PFSK-1 (cell line): Measurements from ENCODE around the gene PPARGC1A.

Experiments
- FOXP2 ChIP-seq: optimal IDR thresholded peaks from 2 replicates; pipeline ENCODE3; 2011; ENCODE audit warnings: borderline replicate concordance, control low read depth, inconsistent platforms; ENCODE audit not compliant: insufficient read depth; ENCODE audit errors: extremely low read length, extremely low read depth
- POLR2AphosphoS5 ChIP-seq: IDR thresholded peaks from 2 replicates; pipeline ENCODE4 v1.6.1; 2012; ENCODE audit warnings: low read depth, mild to moderate bottlenecking, control low read depth, low read length, moderate library complexity
- REST ChIP-seq, 2 experiments: IDR thresholded peaks; 2 replicates each; pipeline versions ENCODE4 v1.6.1 to v1.8.0; 2011 to 2012; ENCODE audit warnings: low read depth in 2 of 2, low read length in 2 of 2, control low read depth in 1 of 2, inconsistent platforms in 1 of 2, mild to moderate bottlenecking in 1 of 2, moderate library complexity in 1 of 2; ENCODE audit not compliant: insufficient read depth in 1 of 2
- SIN3A ChIP-seq: IDR thresholded peaks from 2 replicates; pipeline ENCODE4 v1.6.1; 2012; ENCODE audit warnings: mild to moderate bottlenecking, low read length, moderate library complexity, borderline replicate concordance; ENCODE audit not compliant: insufficient read depth
- TAF1 ChIP-seq: IDR thresholded peaks from 2 replicates; pipeline ENCODE4 v1.6.1; 2012; ENCODE audit warnings: low read length, control low read depth, borderline replicate concordance; ENCODE audit not compliant: insufficient read depth

The PPARGC1A gene

GRCh38 chr4:23897564-23898109 is 7.8 kb upstream of the PPARGC1A start:
- TF ChIP-seq POLR2AphosphoS5 = no peak
- no peak for TF ChIP-seq REST (IDR thresholded peaks at IDR 0.05; ENCODE audit: insufficient read depth in 1 of 2, low read depth in 2 of 2, low read length in 2 of 2)
- no peak for TF ChIP-seq SIN3A
- TF ChIP-seq TAF1 = no peak
- TF ChIP-seq FOXP2 = no peak

- TF ChIP-seq POLR2AphosphoS5 = no peak
- no peak for TF ChIP-seq SIN3A
- no peak for TF ChIP-seq REST (IDR thresholded peaks at IDR 0.05; ENCODE audit: insufficient read depth in 1 of 2, low read depth in 2 of 2, low read length in 2 of 2)
- TF ChIP-seq FOXP2 = no peak
- TF ChIP-seq TAF1 = no peak
These were observed 4.2 kb upstream of the PPARGC1A start for GRCh38 chr4:23894021-23894420.

- TF ChIP-seq SIN3A (no peak), TAF1 (no peak), POLR2AphosphoS5 (no peak), REST (IDR thresholded peaks at IDR 0.05; ENCODE audit: insufficient read depth in 1 of 2, low read depth in 2 of 2, low read length in 2 of 2) (no peak), FOXP2 (no peak)
These were observed 1.2 kb upstream of the PPARGC1A start for GRCh38 chr4:23891064-23891421.

- TF ChIP-seq POLR2AphosphoS5 = no peak
- TF ChIP-seq FOXP2 = no peak
- TF ChIP-seq REST (IDR thresholded peaks at IDR 0.05; ENCODE audit: insufficient read depth in 1 of 2, low read depth in 2 of 2, low read length in 2 of 2) = no peak
- TF ChIP-seq SIN3A = no peak
- TF ChIP-seq TAF1 = no peak
These were observed 669 bp upstream of the PPARGC1A start for GRCh38 chr4:23890369-23891063.

- TF ChIP-seq TAF1 (no peak), SIN3A (no peak), REST (IDR thresholded peaks at IDR 0.05; ENCODE audit: insufficient read depth in 1 of 2, low read depth in 2 of 2, low read length in 2 of 2) (no peak), POLR2AphosphoS5 (no peak), FOXP2 (no peak)
These were observed 456 bp downstream of the PPARGC1A start for GRCh38 chr4:23889391-23889790.
